Endothelial cell of umbilical vein (primary cell): ENCODE data around the gene ZNF268. TPM values are rescaled to one million over a fixed set of nuclear protein-coding genes. Genes with fewer than 3 reads are reported as not detected.

ENCODE experiments used
- Bru-seq: library from RNA; stranded (reverse); fragments of 400-500 nt; gene quantifications from one replicate; lab custom pipeline; 2021; lab: Mats Ljungman, UMichigan
- BruChase-seq, 2 experiments: library from RNA; stranded (reverse); fragments of 400-500 nt; gene quantifications; one replicate each; lab custom pipeline; 2021; lab: Mats Ljungman, UMichigan
- BruUV-seq: library from RNA; stranded (reverse); fragments of 400-500 nt; replicated peaks from 2 replicates; lab custom pipeline; 2021; lab: Mats Ljungman, UMichigan
- CTCF ChIA-PET: fragments of 300-600, 350-600 bp; sonication (Branson Sonifier 250); formaldehyde crosslinking; loops from one replicate; lab custom pipeline; 2021; ENCODE audit warnings: antibody characterized with exemption, inconsistent platforms; lab: Charles Lee
- POLR2A ChIA-PET: fragments of 300-600, 350-600 bp; sonication (Branson Sonifier 250); formaldehyde crosslinking; loops from one replicate; lab custom pipeline; 2021; ENCODE audit warnings: antibody characterized with exemption, inconsistent platforms; lab: Charles Lee
- DNase-seq: peaks from one replicate; pipeline ENCODE4 v3.0.0-alpha.2; 2011; ENCODE audit warnings: low read depth, low spot score
- FAIRE-seq: peaks from 2 replicates; lab custom pipeline; 2011; peaks lifted over from hg19 to GRCh38; lab: Jason Lieb, UNC
- H2AFZ ChIP-seq: 2 replicates; pipeline ENCODE4 v1.6.0; 2012; ENCODE audit warnings: low read depth, low read length, control low read depth, inconsistent platforms
- H3K27ac ChIP-seq: 2 replicates; pipeline ENCODE4 v1.5.1; 2011; ENCODE audit warnings: low read depth, mild to moderate bottlenecking, control low read depth, low read length, moderate library complexity; ENCODE audit not compliant: insufficient read depth
- H3K27me3 ChIP-seq, 2 experiments: 2 replicates each; pipeline versions ENCODE4 v1.6.0 to v1.6.1; 2011; ENCODE audit warnings: low read length in 2 of 2, mixed read lengths in 1 of 2; ENCODE audit not compliant: control insufficient read depth in 2 of 2, insufficient read depth in 2 of 2
- H3K36me3 ChIP-seq, 2 experiments: 2 replicates in 1 of 2; 3 replicates in 1 of 2; pipeline ENCODE4 v1.5.1; 2011; ENCODE audit warnings: low read length in 2 of 2, mild to moderate bottlenecking in 1 of 2, moderate library complexity in 1 of 2; ENCODE audit not compliant: control insufficient read depth in 2 of 2, insufficient read depth in 2 of 2; ENCODE audit errors: extremely low read depth in 1 of 2
- H3K4me1 ChIP-seq: 3 replicates; pipeline ENCODE4 v1.5.1; 2011; ENCODE audit warnings: mild to moderate bottlenecking, low read length; ENCODE audit not compliant: control insufficient read depth, insufficient read depth; ENCODE audit errors: extremely low read depth
- H3K4me2 ChIP-seq: 2 replicates; pipeline ENCODE4 v1.6.1; 2011; ENCODE audit warnings: low read length, control low read depth, mixed read lengths; ENCODE audit not compliant: insufficient read depth
- H3K4me3 ChIP-seq, 3 experiments: fragments of 200-600 bp in 1 of 3; sonication (generic), shearing (Covaris generic) in 1 of 3; replicated peaks in 1 of 3; 2 replicates each; pipeline ENCODE4 v1.5.1; 2011 to 2016; ENCODE audit warnings: control low read depth in 3 of 3, low read length in 3 of 3, mild to moderate bottlenecking in 2 of 3, inconsistent platforms in 1 of 3, low read depth in 1 of 3, moderate library complexity in 1 of 3; ENCODE audit not compliant: insufficient read depth in 1 of 3
- H3K79me2 ChIP-seq: 2 replicates; pipeline ENCODE4 v1.6.0; 2012; ENCODE audit warnings: low read length, inconsistent platforms; ENCODE audit not compliant: control insufficient read depth, insufficient read depth
- H3K9ac ChIP-seq: replicated peaks from 2 replicates; pipeline ENCODE3; 2011; ENCODE audit warnings: low read length, control low read depth; ENCODE audit not compliant: insufficient read depth; ENCODE audit errors: extremely low read depth
- H3K9me1 ChIP-seq: replicated peaks from 3 replicates; pipeline ENCODE4 v1.6.0; 2011; ENCODE audit warnings: mild to moderate bottlenecking, low read length; ENCODE audit not compliant: control insufficient read depth, insufficient read depth; ENCODE audit errors: extremely low read depth
- H3K9me3 ChIP-seq: replicated peaks from 2 replicates; pipeline ENCODE4 v1.5.1; 2012; ENCODE audit warnings: low read length, inconsistent platforms; ENCODE audit not compliant: control insufficient read depth, insufficient read depth
- H4K20me1 ChIP-seq: replicated peaks from 2 replicates; pipeline ENCODE3; 2011; ENCODE audit warnings: mild to moderate bottlenecking, low read length; ENCODE audit not compliant: control insufficient read depth, insufficient read depth; ENCODE audit errors: extremely low read depth
- MYC ChIP-seq: IDR thresholded peaks from one replicate; pipeline ENCODE4 v1.6.1; 2011; ENCODE audit warnings: mild to moderate bottlenecking, low read depth, low read length
- POLR2A ChIP-seq: IDR thresholded peaks from 2 replicates; pipeline ENCODE4 v1.6.1; 2012; ENCODE audit warnings: low read depth, mild to moderate bottlenecking, control low read depth, low read length
- POLR2AphosphoS5 ChIP-seq: IDR thresholded peaks from 2 replicates; pipeline ENCODE4 v1.6.1; 2012; ENCODE audit warnings: low read depth, mild to moderate bottlenecking, control low read depth, low read length, moderate library complexity; ENCODE audit not compliant: insufficient read depth
- dilution Hi-C: fragments of 300-500 bp; cut with MboI; formaldehyde crosslinking; loops from one replicate; pipeline ENCODE4 v1.15.0; 2019; ENCODE audit warnings: low sequenced_read_pairs; ENCODE audit not compliant: extremely low pct_ligation_motif_present
- intact Hi-C: fragments of 100-400 bp; cut with micrococcal nuclease; formaldehyde crosslinking; loops from one replicate; pipeline ENCODE4 v1.10.0; 2022
- long read RNA-seq: library from polyadenylated mRNA; stranded (forward); transcript quantifications from one replicate; pipeline ENCODE4 v2.0.0, GENCODE V29; 2021
- polyA minus RNA-seq, 3 experiments: library from RNA; depleted of rRNA, polyadenylated mRNA; stranded (reverse); fragments of >200 nt; gene quantifications; 1 replicate in 1 of 3; 2 replicates in 2 of 3; pipeline ENCODE4 v1.2.3, GENCODE V29; 2011
- polyA plus RNA-seq, 4 experiments: library from polyadenylated mRNA; depleted of rRNA in 3 of 4; stranded (reverse) in 3 of 4; unstranded in 1 of 4; fragments of >200 nt; gene quantifications; 2 replicates each; pipeline versions ENCODE4 v1.2.1 to v1.2.3, GENCODE V29; 2011 to 2012; ENCODE audit warnings: missing spikeins in 1 of 4
- total RNA-seq: library from RNA; stranded (reverse); gene quantifications from 2 replicates; pipeline ENCODE4 v1.2.3, GENCODE V29; 2021
- TF ChIP-seq, protein P1 (sequence below), 2 donors: IDR thresholded peaks; 1 replicate in 1 of 2; 2 replicates in 1 of 2; pipeline ENCODE4 v1.5.1; 2011; ENCODE audit warnings: low read length in 2 of 2, mild to moderate bottlenecking in 2 of 2, moderate library complexity in 2 of 2, control low read depth in 1 of 2, inconsistent platforms in 1 of 2, low read depth in 1 of 2; ENCODE audit not compliant: insufficient read depth in 1 of 2; ENCODE audit errors: extremely low read depth in 1 of 2
- TF ChIP-seq, protein P2 (sequence below): IDR thresholded peaks from 2 replicates; pipeline ENCODE4 v1.6.1; 2011; ENCODE audit not compliant: insufficient read depth, insufficient read length

The ZNF268 gene
- 17.3 and 18.2 TPM in 2 replicates for total RNA-seq
- polyA plus RNA-seq: 4.6 and 7.7 TPM in 2 replicates
- 6.3 and 6.4 TPM in 2 replicates for polyA plus RNA-seq (2011; cell fraction: cytosol; rRNA removed)
- 9.8 and 10.1 TPM in 2 replicates for polyA plus RNA-seq (2011; cell fraction: nucleus; rRNA removed)
- 9.7 and 10.1 TPM in 2 replicates for polyA plus RNA-seq (2012)
- polyA minus RNA-seq: 47.5 and 76.6 TPM in 2 replicates
- 12.4 TPM for polyA minus RNA-seq (2011; cell fraction: cytosol; rRNA and poly(A)+ RNA removed)
- polyA minus RNA-seq (2011; cell fraction: nucleus; rRNA and poly(A)+ RNA removed): 28.9 and 37.8 TPM in 2 replicates
- Bru-seq, nascent RNA: percentile 68 among the genes with signal in this experiment
- percentile 62 among the genes with signal in this experiment for BruChase-seq, experiment 1, labeled RNA remaining after a 6-hour chase
- BruChase-seq, experiment 2, labeled RNA remaining after a 2-hour chase: percentile 69 among the genes with signal in this experiment
- long read RNA-seq, full-length matches to known transcripts: 12 of 13 reads
- long read RNA-seq, partial matches to known transcripts: 0 of 13 reads
- long read RNA-seq, other reads (novel, unspliced or antisense): 1 of 13 reads

DNA sequence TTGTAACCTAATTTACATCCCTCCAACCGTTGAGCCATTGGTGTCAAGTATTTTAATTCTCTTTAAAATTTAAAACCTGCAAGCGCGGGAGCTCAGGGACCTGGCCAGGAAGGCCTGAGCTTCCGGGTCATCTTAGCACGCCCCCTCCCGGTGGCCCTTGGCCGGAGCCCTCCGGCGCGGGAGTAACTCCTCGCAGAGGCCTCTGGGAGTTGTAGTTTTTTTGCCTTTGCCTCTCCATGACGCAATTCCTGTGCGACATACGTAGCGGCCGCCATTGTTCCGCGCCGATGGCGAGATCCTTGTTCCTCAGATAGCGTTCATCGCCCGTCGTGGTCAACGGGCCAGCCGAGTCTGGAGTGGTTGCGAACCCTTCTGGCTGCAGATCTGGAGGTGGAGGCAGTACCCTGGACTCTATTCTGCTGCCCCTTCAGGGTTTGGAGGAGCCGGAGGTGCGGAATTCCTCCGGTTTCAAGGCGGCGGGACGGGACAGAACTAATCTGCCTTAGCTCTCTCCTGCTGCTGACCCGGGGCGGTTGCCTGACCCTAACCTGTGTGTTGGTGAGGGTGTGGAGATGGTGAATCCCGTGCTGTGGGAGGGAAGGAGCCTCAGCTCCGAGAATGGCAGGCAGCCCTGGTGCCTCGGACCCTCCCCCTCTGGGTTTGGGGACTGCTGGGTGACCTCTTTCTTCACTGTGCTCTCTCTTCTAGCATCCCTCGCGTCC, at the start of gene ZNF268:
TSS of gene ZNF268 (plus strand) at position 258 of the 722 bp plus-strand sequence. CDS start 503 bp downstream, outside the sequence.
- POLR2A ChIA-PET: interaction anchor here (1.0 kb wide), 1 partner anchor 195 kb away, joined by 6 read pairs; the partner anchor contains the start of gene ZNF26
- Histone ChIP-seq H3K36me3 (peaks cover 2 to 6% of the 10 kb centered on the region in 2 experiments), H3K9me1 (no peaks in the 10 kb centered on the region), H3K79me2 (peaks cover 2% of the 10 kb centered on the region), H3K4me2 (peak within 1 kb of the TSS; percentile 75), H3K27me3 (no peaks in the 10 kb centered on the region), H3K4me3 (peak within 1 kb of the TSS; percentile 27 to 88 (median 68)), H4K20me1 (no peaks in the 10 kb centered on the region), H3K27ac (peak within 1 kb of the TSS; percentile 31), H3K4me1 (peaks cover 3% of the 10 kb centered on the region), H3K9ac (peak within 1 kb of the TSS; percentile 62), H3K9me3 (no peaks in the 10 kb centered on the region), H2AFZ (peak within 1 kb of the TSS; percentile 83)
- CTCF ChIA-PET: interaction anchor here (0.9 to 2.1 kb wide), 6 partner anchors 12 to 194 kb away, joined by 3 to 13 read pairs (median 4); partner anchors contain the start of genes ZNF10 and ZNF891
- DNase-seq (peak; percentile 91), FAIRE-seq (peak; percentile 94)
- intact Hi-C loops (loop anchor here (1.0 kb wide), 3 partner anchors 51 to 225 kb away; partner anchors contain the start of genes ZNF10, ZNF140, ZNF605 and ZNF891), dilution Hi-C loops (no loop called here)
- BruUV-seq: TSS peak; percentile 76
- TF ChIP-seq MYC (no peak), POLR2A (peak; percentile 77), POLR2AphosphoS5 (peak; percentile 72)
- TF ChIP-seq, protein P1, sequence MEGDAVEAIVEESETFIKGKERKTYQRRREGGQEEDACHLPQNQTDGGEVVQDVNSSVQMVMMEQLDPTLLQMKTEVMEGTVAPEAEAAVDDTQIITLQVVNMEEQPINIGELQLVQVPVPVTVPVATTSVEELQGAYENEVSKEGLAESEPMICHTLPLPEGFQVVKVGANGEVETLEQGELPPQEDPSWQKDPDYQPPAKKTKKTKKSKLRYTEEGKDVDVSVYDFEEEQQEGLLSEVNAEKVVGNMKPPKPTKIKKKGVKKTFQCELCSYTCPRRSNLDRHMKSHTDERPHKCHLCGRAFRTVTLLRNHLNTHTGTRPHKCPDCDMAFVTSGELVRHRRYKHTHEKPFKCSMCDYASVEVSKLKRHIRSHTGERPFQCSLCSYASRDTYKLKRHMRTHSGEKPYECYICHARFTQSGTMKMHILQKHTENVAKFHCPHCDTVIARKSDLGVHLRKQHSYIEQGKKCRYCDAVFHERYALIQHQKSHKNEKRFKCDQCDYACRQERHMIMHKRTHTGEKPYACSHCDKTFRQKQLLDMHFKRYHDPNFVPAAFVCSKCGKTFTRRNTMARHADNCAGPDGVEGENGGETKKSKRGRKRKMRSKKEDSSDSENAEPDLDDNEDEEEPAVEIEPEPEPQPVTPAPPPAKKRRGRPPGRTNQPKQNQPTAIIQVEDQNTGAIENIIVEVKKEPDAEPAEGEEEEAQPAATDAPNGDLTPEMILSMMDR (IDR thresholded peaks at IDR 0.05; ENCODE audit: extremely low read depth in 1 of 2, insufficient read depth in 1 of 2, low read depth in 1 of 2, low read length in 2 of 2): peak; percentile 83 to 88
- TF ChIP-seq, protein P2, sequence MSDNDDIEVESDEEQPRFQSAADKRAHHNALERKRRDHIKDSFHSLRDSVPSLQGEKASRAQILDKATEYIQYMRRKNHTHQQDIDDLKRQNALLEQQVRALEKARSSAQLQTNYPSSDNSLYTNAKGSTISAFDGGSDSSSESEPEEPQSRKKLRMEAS: no peak
